ENCODE data around the gene SLC15A5.

DNA sequence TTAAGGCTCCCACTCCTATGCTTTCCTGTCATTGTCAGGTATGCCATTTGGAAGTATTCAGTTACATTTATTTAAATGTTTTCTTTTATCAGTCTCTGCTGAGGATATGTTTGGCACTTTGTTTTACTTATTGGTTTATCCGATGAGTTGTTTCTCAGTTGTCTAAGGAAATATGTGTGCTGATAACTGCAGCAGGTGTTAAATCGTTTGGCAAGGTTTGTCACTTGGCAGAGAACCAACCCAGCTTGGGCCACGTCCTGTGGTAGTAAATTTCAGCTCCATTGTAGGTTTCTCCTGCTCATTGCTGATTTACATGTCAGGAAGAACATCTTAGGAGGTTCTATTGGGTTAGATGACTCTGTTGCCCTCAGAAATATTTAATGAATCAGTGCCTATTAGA, 47.9 kb upstream of the SLC15A5 start:
- TF ChIP-seq POLR2A (IDR thresholded peaks at IDR 0.05) = no peak
- TF ChIP-seq CTCF (IDR thresholded peaks at IDR 0.05) = no peak
- no peak for TF ChIP-seq POLR2AphosphoS5 (IDR thresholded peaks at IDR 0.05)
